Osteocyte (in vitro differentiated cells): ENCODE measurements around the gene ABHD17C. TPM values are rescaled to one million over a fixed set of nuclear protein-coding genes. Genes with fewer than 3 reads are reported as not detected.

Experiments
- DNase-seq: peaks from one replicate; pipeline ENCODE4 v3.0.0; 2021; ENCODE audit warnings: mixed read lengths; ENCODE audit not compliant: unreplicated experiment; ENCODE audit errors: extremely low spot score
- H3K27ac Mint-ChIP-seq: one replicate; pipeline ENCODE4 v1.8.0; 2021; ENCODE audit warnings: mild to moderate bottlenecking, mixed read lengths; ENCODE audit not compliant: unreplicated experiment
- H3K27me3 Mint-ChIP-seq: one replicate; pipeline ENCODE4 v1.8.0; 2021; ENCODE audit warnings: mixed read lengths; ENCODE audit not compliant: unreplicated experiment
- H3K36me3 Mint-ChIP-seq: one replicate; pipeline ENCODE4 v1.8.0; 2021; ENCODE audit warnings: mixed read lengths; ENCODE audit not compliant: unreplicated experiment
- H3K4me1 Mint-ChIP-seq: one replicate; pipeline ENCODE4 v1.8.0; 2021; ENCODE audit warnings: mixed read lengths; ENCODE audit not compliant: unreplicated experiment
- H3K4me3 Mint-ChIP-seq: one replicate; pipeline ENCODE4 v1.8.0; 2021; ENCODE audit warnings: mild to moderate bottlenecking, moderate library complexity, mixed read lengths; ENCODE audit not compliant: unreplicated experiment
- H3K9me3 Mint-ChIP-seq: one replicate; pipeline ENCODE4 v1.8.0; 2021; ENCODE audit warnings: mixed read lengths; ENCODE audit not compliant: unreplicated experiment
- total RNA-seq: library from RNA; stranded (reverse); gene quantifications from 2 replicates; pipeline ENCODE4 v1.2.1, GENCODE V29; 2021
- TF ChIP-seq, protein P1 (sequence below): fragments of 200-600 bp; sonication (generic); IDR thresholded peaks from 2 replicates; pipeline ENCODE4 v1.5.0; 2021; ENCODE audit warnings: antibody characterized with exemption, mild to moderate bottlenecking, moderate library complexity

Gene ABHD17C
- total RNA-seq, 1 donor from 2014 or later, result 14.4 TPM

DNA sequence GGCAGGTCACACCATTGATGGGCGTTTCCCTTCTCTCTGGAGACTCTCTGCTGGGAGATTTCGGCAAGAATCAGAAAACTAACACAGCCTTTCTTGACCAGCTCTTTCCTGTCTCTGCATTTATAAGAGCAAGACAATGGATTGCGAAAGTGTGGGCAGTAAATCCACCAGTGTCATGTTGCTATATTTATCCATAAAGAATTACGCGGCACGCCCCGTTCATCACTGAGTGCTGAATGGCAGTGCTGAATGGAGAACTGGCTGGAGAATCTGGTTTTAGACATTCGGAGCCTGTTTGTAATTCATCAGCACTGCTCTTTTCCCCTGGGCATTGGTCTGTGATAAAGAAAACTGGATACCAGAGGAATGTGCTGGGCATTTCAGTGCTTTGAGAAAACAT is 82.0 kb downstream of the ABHD17C start:
- H3K36me3 Mint-ChIP-seq, result peaks cover 24% of the 10 kb centered on the region
- H3K9me3 Mint-ChIP-seq, result no peaks in the 10 kb centered on the region
- TF ChIP-seq, protein P1, sequence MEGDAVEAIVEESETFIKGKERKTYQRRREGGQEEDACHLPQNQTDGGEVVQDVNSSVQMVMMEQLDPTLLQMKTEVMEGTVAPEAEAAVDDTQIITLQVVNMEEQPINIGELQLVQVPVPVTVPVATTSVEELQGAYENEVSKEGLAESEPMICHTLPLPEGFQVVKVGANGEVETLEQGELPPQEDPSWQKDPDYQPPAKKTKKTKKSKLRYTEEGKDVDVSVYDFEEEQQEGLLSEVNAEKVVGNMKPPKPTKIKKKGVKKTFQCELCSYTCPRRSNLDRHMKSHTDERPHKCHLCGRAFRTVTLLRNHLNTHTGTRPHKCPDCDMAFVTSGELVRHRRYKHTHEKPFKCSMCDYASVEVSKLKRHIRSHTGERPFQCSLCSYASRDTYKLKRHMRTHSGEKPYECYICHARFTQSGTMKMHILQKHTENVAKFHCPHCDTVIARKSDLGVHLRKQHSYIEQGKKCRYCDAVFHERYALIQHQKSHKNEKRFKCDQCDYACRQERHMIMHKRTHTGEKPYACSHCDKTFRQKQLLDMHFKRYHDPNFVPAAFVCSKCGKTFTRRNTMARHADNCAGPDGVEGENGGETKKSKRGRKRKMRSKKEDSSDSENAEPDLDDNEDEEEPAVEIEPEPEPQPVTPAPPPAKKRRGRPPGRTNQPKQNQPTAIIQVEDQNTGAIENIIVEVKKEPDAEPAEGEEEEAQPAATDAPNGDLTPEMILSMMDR, result no peak
- H3K27ac Mint-ChIP-seq, result peak overlapping the region; percentile 79
- peak; percentile 80 for DNase-seq
- H3K4me1 Mint-ChIP-seq, result peaks cover 62% of the 10 kb centered on the region
- no peaks in the 10 kb centered on the region for H3K27me3 Mint-ChIP-seq
- H3K4me3 Mint-ChIP-seq, result no peak overlapping the region

DNA sequence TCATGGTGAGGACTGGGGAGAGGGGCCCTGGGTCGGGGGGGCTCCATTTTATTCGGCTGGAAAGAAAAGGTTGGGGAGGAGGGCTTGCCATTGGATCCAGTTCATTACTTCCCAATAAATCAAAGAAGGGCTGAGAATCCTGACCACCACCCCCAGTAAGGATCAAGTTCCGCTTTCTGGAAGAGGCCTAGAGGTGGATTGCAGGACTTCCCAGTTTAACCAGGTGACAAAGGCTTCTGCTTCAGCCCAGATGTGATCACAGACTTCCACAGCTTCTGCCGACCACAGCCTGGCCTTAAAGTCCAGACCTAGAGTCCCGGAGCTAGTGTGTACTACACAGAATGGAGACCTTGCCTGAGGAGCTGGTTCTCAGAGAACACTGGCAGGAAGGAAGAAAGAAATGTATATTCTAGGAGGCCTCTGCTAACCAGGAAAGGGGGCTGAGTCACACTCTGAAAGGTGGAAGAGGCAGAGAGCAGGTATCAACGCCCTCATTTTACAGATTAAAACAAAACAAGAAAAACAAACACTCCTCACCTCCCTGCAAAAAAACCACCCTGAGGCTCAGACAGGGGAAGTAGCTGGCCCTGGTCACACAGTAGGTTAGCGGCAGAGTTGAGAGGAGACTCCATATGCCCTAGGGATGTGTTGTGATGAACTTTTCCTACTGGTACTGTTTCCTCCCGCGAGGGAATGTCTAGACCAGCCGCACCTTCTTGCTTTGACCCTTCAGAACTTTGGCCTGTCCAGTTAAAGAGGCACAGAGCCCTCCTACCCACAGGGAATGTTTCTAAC is 82.9 kb downstream of the ABHD17C start:
- Mint-ChIP-seq H3K4me1 (peaks cover 70% of the 10 kb centered on the region), H3K4me3 (peak overlapping the region; percentile 38), H3K27me3 (no peaks in the 10 kb centered on the region), H3K9me3 (no peaks in the 10 kb centered on the region), H3K36me3 (peaks cover 33% of the 10 kb centered on the region), H3K27ac (peak overlapping the region; percentile 79)
- DNase-seq, result peak; percentile 46
- TF ChIP-seq, protein P1, result no peak

DNA sequence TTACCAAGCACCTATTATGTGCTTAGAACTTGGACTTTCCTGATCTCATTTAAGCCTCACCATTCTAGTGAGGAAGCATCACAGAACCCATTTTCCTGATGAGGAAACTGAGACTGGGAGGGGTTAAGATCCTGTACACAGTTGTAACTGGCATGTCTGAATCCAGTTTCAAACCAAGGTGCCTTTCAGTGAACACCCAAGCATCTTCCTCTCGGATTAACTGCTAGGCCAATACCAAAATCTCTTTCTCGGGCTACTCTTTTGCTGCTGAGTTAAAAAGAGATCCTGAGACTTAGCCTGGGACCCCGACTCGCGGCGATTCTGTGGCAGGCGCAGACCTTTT is 83.5 kb downstream of the ABHD17C start:
- Mint-ChIP-seq H3K27ac (peak overlapping the region; percentile 79), H3K4me1 (peaks cover 71% of the 10 kb centered on the region), H3K4me3 (peak overlapping the region; percentile 38), H3K27me3 (no peaks in the 10 kb centered on the region), H3K36me3 (peaks cover 38% of the 10 kb centered on the region), H3K9me3 (no peaks in the 10 kb centered on the region)
- DNase-seq, result no peak
- TF ChIP-seq, protein P1, result no peak

DNA sequence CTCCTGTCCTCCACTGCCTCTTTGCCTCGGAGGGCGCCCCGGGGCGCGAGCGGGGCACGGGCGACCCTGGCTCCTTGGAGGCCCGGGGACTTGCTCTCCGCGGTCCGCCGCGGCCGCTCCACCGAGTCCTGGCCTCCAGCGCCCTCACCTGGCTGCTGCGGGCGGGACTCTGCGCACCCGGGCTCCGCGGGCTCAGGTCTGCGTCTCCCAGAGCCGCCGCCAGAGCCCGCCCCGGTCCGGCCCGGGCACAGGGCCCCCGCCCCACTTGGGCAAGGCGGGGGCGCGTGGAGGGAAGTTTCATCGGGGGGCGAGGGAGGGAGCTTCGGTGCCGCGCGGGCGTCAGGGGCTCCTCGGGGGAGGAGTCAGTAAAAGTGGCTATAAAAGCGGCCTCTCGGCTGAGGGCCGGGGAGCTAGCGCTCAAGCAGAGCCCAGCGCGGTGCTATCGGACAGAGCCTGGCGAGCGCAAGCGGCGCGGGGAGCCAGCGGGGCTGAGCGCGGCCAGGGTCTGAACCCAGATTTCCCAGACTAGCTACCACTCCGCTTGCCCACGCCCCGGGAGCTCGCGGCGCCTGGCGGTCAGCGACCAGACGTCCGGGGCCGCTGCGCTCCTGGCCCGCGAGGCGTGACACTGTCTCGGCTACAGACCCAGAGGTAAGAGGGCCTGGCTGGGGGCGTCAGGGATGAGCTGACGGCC is 84.0 kb downstream of the ABHD17C start, which contains the start of gene CEMIP:
CEMIP (plus strand) TSS at position 407 of the 694 bp plus-strand sequence. CDS start 94,510 bp downstream, outside the sequence.
- Mint-ChIP-seq H3K27ac (peak within 1 kb of the TSS; percentile 79), H3K36me3 (peaks cover 43% of the 10 kb centered on the region), H3K4me3 (peak within 1 kb of the TSS; percentile 97), H3K4me1 (peaks cover 72% of the 10 kb centered on the region), H3K9me3 (no peaks in the 10 kb centered on the region), H3K27me3 (no peaks in the 10 kb centered on the region)
- peak; percentile 97 for DNase-seq
- TF ChIP-seq, protein P1, result peak; percentile 98
